NCI-H146 treated with DMSO at 0.1 percent for 48 hours (cell line): Measurements from ENCODE around the gene CFDP1.

Experiments used
- DNase-seq: peaks from one replicate; lab custom pipeline; 2025; ENCODE audit not compliant: unreplicated experiment; lab: John Stamatoyannopoulos, UW

Gene CFDP1

GRCh38 chr16:75377729-75378386, 55.4 kb downstream of the CFDP1 start:
- no peak for DNase-seq

GRCh38 chr16:75376475-75377161, 56.7 kb downstream of the CFDP1 start:
- no peak for DNase-seq

GRCh38 chr16:75374388-75374787, 58.9 kb downstream of the CFDP1 start:
- no peak for DNase-seq

- DNase-seq = no peak
These were observed 61.0 kb downstream of the CFDP1 start for GRCh38 chr16:75372236-75372856.

- no peak for DNase-seq
These were observed 62.1 kb downstream of the CFDP1 start for GRCh38 chr16:75371171-75371570.

GRCh38 chr16:75364286-75364791, 69.0 kb downstream of the CFDP1 start:
- no peak for DNase-seq

GRCh38 chr16:75362846-75363245, 70.5 kb downstream of the CFDP1 start:
- DNase-seq = no peak

GRCh38 chr16:75361936-75362335, 71.4 kb downstream of the CFDP1 start:
- DNase-seq = no peak

GRCh38 chr16:75354170-75354569, 79.1 kb downstream of the CFDP1 start:
- no peak for DNase-seq

- no peak for DNase-seq
These were observed 82.1 kb downstream of the CFDP1 start for GRCh38 chr16:75351183-75351582.

GRCh38 chr16:75345711-75346110, 87.6 kb downstream of the CFDP1 start:
- no peak for DNase-seq

GRCh38 chr16:75343941-75344340, 89.4 kb downstream of the CFDP1 start:
- DNase-seq = no peak

GRCh38 chr16:75343286-75343685, 90.0 kb downstream of the CFDP1 start:
- DNase-seq = no peak

GRCh38 chr16:75342308-75342811, 90.9 kb downstream of the CFDP1 start:
- no peak for DNase-seq

- DNase-seq = no peak
These were observed 91.6 kb downstream of the CFDP1 start for GRCh38 chr16:75341564-75342307.

GRCh38 chr16:75340741-75341491, 92.4 kb downstream of the CFDP1 start:
- no peak for DNase-seq

GRCh38 chr16:75337430-75337829, 95.9 kb downstream of the CFDP1 start:
- DNase-seq = no peak

- DNase-seq = no peak
These were observed 96.8 kb downstream of the CFDP1 start for GRCh38 chr16:75336521-75336920.

GRCh38 chr16:75333721-75334163, 99.6 kb downstream of the CFDP1 start:
- DNase-seq = no peak

GRCh38 chr16:75329943-75330342, 103.4 kb downstream of the CFDP1 start:
- peak; percentile 54 for DNase-seq
